Measurements from ENCODE around the gene RND1. TPM values are rescaled to one million over a fixed set of nuclear protein-coding genes. Genes with fewer than 3 reads are reported as not detected.

RND1 gene
- total RNA-seq, 1 donor from 2014 or later = 1.4 TPM

DNA sequence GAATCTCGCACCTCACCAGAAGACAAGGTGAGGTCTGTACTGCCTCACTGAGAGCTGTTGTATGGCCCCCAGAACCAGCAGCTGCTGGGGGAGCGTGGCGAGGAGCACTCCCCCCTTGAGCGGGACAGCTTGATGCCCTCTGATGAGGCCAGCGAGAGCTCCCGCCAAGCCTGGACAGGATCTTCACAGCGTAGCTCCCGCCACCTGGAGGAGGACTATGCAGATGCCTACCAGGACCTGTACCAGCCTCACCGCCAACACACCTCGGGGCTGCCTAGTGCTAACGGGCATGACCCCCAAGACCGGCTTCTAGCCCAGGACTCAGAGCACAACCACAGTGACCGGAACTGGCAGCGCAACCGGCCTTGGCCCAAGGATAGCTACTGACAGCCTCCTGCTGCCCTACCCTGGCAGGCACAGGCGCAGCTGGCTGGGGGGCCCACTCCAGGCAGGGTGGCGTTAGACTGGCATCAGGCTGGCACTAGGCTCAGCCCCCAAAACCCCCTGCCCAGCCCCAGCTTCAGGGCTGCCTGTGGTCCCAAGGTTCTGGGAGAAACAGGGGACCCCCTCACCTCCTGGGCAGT lies 38.1 kb downstream of the RND1 start:
- no peak for DNase-seq (ENCODE audit: low read depth, low spot score)

DNA sequence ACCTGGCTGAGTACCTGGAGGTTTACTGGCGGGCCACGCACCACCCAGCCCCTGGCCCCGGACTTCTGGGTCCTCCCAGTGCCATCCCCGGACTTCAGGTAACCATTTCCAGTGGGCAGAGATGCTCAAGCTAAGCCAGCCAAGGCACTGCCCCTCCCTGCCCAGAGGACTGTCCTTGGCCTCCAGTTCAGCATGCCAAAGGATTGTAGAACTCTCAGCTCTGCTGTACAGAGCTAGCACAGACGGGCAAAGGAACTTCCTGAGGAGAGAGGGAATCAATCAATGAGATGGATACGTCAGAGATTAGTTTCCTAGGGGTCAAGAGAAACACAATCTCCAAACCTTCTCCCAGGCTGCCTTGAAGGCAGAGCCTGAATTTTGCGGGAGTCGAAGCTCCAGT lies 38.6 kb downstream of the RND1 start:
- no peak for DNase-seq (ENCODE audit: low read depth, low spot score)

DNA sequence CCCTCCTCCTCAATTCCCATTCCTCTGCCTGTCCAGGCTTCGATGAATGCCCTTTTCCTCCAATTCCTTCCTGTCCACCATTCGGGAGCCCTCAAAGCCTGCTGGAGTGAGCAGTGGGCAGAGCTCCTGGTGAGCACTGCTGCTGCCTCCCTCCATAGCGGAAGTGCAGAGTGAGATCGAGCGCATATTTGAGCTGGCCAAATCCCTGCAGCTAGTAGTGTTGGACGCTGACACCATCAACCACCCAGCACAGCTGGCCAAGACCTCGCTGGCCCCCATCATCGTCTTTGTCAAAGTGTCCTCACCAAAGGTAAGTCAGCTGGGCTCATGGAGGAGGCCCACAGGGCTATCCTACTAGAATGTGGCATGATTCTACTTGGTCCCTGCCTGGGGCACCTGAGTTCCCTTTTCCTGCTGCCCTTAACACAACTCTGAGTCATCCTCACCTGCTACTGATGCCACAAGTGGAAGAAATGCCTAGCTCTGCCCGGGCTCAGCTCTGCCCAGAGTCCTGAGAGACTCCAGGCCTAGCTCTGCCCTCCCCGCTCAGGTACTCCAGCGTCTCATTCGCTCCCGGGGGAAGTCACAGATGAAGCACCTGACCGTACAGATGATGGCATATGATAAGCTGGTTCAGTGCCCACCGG lies 39.3 kb downstream of the RND1 start:
- DNase-seq (ENCODE audit: low read depth, low spot score) = no peak

DNA sequence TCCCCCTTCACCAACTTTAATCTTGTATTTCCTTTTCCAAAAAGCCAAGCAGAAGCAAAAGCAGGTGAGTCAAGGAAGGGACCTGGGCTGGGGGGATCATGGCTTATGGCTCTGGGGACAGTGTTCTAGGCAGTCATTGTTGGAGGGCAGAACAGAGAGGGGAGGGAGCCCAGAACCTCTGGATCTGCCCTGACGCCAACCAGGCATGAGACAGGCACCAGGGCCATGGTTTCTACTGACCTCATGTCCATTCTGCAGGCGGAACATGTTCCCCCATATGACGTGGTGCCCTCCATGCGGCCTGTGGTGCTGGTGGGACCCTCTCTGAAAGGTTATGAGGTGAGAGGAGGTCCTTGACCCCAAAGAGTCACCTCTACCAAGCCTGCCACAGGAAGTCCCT lies 40.8 kb downstream of the RND1 start:
- no peak for DNase-seq (ENCODE audit: low read depth, low spot score)

DNA sequence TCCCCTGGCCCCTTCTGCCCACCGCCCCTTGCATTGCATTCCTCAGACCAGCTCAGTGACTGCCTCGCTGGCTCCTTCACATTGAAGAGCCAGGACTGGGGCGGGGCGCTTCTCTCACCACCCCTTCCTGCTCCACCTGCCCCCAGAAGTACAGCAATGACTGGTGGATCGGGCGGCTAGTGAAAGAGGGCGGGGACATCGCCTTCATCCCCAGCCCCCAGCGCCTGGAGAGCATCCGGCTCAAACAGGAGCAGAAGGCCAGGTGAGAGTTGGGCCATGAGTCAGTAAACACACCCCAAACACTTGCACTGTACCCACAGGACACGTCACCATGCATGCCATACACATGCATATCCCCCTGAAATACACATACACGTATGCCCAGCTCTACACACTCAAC lies 41.6 kb downstream of the RND1 start:
- no peak for DNase-seq (ENCODE audit: low read depth, low spot score)

DNA sequence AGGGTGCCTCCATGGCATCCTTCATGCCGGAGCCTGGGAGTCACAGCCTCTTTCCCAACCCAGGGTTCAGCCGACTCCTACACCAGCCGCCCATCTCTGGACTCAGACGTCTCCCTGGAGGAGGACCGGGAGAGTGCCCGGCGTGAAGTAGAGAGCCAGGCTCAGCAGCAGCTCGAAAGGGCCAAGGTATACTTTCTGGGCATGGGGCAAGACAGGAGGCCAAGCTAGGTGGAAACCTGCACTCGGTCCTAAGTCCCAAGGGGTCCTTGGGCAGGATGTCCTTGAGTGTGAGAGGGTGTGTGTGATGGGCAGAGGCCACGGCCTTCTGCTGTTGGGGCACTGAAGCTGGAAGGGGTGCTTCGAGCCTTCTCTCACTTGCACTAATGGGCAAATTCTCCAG lies 42.4 kb downstream of the RND1 start:
- no peak for DNase-seq (ENCODE audit: low read depth, low spot score)

DNA sequence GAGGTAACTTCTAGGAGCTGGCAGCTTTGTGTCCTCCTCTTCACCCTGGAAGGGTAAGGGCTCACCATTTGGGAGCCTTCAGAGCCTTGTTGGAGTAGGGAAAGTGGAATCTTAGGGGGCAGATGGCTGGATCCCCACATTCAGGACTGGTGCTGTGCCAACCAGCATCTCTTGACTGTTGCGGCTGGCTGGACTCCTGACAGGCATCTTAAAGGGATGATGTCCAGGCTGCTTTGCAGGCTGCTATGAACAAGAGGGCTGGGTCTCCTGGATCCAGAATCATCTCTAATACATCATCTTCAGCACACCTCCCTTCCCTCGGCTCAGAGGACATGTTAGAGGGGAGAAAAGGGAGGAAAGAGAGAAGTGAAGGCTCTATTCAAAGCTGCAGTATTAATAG lies 43.0 kb downstream of the RND1 start:
- DNase-seq (ENCODE audit: low read depth, low spot score) = no peak

DNA sequence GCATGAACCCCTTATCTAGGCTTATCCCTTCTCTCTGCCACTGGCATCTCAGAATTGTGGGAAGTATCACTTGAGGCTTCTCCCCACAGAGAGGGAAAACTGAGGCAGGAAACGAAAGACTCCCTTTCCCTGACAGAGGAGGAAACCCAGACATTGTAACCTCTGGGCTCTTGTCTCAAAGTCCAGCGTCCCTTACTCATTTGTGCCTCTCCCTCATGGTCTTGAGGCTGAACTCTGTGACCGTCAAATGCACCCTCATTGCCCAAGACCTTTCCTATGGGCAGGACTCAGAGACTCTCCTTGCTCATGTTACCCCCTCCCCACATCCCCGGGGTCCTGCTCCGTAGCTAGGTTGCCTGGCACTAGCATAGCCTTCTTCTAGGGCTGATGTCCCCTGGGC lies 43.5 kb downstream of the RND1 start:
- no peak for DNase-seq (ENCODE audit: low read depth, low spot score)

DNA sequence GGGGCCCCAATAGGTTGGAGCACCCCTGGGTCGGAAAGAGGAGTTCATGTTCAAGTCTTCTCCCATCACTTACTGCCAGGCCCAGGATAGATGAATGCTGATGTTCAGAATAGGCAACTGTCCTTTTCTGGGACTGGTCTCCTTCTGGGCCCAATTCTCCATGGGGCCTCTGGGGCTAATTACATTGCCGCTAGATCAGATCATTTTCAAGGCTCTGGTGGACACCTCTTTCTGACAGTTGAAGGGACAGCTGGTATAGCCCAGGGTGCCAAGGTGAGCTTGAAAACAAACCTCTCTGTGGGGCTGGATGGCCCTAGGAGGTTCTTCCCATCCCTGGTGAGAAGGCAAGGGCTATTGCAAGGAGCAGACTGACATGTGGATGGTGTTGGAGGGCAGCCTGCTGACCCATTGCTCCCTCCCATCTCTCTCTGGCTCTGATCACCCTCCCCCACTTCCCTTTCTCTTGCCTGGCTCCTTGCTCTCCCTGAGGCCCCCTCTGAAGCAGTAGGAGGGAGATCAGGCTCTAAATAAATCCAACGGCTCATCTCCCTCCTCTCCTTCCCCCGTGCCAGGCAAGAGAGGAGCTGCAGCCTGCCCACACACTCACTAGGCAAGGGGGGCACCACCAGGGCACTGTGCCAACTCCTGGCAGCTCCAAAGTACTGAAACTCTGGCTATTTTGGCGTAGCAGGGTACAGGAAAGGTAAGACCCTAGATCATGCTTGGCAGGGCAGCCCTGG lies 45.5 kb downstream of the RND1 start:
- no peak for DNase-seq (ENCODE audit: low read depth, low spot score)

DNA sequence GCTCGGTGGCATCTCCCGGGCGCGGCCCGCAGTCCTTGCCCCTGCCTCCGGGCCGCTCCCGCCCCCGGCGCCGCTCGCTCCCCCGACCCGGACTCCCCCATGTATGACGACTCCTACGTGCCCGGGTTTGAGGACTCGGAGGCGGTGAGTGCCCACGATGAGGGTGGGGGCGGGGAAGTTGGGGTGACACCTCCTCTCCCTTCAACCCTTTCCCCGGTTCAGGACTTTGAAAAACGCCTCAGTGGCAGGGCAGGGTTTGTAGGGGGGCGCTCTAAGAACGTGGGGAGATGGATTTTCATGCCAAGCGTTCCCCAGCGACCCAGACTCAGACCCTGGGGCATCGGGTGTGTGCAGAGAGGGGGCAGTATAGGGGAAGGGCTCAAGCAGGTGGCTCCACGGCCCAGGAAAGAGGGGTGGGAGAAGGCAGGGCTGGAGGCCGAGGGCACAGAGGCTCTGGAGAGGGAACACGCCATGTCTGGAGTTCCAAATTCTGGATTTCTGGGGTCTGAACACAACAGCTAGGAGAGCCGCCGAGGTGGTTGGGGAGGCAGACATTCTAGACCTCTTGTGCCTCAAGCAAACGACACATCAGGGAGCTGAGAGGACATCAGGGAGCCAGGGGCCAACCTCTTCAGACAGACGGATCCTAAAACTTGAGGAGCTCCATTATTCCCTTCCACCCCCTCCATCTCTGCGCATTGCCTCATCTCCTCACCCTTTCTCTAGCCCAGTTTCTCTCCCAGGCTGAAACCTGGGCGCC lies 46.7 kb downstream of the RND1 start:
- DNase-seq (ENCODE audit: low read depth, low spot score) = no peak

DNA sequence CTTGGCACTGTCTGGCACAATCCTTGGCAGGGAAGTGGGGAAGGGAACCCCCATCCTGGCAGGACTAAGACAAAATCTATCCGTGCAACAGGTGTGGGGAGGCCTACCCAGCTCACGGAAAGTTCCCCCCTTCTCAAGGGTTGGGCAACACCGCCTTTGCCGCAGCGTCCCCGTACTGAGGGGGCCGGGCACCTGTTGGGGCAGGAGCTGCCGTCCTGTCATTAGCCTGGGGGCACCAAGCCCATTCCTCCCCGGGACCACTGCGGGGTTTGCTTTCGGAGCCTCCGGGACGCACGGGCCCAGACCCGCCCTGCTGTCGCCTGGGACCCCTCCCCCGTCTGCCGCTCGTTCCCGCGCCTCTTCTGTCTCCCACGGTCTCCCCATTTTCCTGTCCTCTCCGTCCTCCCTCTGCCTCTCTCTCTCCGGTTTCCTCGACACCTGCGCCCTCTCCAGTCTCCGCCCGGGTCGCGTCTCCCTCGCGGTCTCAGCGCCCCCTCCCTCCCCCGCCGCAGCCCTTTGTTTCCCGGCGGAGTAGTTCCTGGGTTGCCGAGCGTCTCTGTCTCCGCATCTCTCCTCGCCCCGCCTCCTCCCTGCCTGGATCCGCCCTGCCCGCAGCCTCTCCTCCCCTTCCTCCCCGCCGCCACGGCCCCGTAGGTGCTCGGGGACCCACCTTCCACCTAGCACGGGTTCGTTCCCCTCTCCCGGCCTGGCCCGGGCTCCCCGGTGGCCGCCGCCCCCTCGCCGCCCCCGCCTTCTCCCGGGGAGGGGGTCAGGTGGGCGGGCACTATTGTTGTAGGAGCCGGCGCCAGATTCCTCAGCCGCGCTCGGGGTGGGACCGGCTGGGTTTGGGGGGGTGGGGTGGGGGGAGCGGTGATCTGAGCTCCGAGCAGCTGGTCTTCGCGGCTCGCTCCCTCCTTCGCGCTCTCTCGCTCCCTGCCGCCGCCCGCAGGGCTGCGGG lies 47.5 kb downstream of the RND1 start, which contains the start of gene CACNB3:
CACNB3 (plus strand) TSS at position 624 of the 958 bp plus-strand sequence. CDS start 434 bp downstream, outside the sequence.
- no peak for DNase-seq (ENCODE audit: low read depth, low spot score)

DNA sequence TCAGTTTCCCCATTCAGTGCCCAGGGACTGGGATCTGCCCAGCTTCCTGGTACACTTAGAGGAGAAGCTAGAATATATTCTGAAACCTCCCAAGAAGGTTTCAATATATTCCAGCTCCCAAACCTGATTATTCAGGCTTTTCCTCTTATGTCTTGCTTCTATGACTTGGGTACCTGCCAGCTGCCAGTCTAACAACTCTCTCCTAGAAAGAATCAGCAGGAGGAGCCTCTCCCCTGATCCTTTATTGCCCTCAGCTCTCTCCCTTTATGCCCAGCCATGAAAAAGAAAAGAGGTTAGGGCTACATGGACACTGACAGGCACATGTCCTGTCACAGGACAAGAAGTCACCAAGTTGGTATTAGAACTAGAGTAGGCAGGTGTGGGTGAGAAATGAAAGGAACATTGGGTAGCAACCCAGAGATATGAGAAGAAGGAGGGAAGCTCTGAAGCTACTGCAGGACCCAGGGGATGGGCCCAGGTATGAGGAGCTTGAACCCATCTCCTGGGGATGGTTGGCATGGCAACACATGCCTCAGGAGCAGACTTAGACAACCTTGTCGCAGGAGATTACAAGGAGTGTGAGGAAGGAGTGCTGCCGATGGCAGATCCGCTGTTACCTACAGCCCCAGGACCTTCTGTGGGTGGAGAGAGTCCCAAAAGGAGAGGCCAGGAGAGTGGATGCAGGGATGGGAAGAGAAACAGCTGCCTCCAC lies 49.4 kb downstream of the RND1 start:
- no peak for DNase-seq (ENCODE audit: low read depth, low spot score)

DNA sequence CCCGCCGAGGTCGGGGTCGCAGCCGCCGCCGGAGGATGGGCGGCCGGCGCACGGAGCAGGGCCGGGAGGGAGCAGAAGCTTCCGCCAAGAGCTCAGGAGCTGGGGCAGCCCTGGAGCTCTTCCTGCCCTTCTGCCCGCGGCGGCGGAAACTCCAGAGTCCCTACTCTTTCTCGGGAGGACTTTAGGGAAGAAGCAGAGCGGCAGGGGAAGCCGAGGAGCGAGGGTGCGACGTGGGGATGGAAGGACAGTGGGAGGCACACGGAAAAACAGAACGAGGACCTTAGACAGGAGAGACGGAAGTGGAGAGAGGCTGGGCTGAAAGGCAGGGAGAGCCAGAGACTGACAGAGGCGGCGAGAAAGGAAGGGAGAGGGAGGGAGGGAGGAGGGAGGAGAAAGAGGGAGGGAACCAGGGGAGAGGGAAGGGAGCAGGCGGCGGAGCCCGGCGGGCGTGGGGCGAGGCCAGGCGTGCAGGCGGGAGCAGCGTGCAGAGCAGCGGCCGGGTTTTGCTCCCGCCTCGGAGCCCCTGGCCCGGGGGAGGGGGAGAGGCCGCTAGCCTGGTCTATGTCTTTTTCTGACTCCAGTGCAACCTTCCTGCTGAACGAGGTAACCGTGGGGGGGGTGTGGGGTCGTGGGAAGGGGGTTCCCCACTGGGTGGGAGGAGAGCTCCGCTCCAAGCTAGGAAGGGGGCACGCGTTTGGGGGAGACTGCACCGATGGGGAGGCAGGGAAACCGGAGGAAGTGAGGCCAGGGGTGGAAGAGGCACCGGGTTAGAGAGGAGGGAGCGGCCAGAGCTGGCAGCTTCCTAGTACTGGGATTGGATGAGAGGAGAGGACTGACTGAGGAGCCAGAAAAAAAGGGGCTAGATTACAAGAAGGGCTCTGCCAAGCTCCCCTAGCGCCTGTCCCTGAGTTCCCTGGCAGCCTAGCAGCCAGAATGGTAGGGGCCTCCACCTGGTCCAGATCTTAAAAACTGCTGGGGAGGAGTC lies 50.3 kb downstream of the RND1 start:
- peak; percentile 30 for DNase-seq (ENCODE audit: low read depth, low spot score)

DNA sequence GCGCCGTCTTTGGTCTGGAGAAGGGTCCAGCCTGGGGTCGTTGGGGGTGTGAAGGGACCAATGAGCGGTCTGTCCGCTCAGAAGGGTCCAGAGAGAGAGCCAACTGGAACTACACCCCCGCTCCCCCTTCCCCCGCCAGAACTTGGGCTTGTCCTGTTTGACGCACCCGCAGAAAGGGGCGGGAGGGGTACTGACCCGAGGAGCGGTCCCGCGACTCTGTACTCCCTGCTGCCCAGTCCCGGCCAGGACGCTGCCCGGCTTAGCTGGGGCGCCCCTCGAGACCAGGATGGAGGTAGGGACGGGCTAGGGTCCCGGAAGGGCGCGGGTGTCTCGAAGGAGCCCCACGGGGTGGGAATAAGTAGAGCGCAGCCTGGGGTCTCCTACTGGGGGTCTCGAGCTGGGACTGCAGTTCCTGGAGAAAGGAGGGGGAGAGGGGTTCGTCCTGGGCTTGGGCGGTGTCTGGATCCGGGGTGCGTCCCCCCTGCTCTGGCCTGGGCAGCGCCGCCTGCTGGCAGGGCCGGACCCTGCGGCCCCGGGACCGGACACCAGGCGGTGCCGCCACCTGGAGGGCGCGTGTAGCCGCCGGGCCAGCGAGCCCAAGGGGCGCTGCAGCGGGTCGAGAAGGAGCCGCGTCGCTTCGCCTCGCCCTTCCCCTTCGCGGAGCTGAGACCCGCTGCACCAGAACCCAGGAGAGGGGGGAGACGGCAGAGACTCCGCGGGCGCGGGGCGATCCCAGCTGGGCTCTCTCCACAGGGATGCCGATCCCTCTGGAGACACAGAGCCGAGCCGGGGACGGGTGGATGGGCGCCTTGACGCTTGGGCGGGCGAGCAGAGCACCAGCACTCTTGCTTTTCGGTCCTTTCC lies 51.2 kb downstream of the RND1 start:
- DNase-seq (ENCODE audit: low read depth, low spot score) = peak; percentile 27

DNA sequence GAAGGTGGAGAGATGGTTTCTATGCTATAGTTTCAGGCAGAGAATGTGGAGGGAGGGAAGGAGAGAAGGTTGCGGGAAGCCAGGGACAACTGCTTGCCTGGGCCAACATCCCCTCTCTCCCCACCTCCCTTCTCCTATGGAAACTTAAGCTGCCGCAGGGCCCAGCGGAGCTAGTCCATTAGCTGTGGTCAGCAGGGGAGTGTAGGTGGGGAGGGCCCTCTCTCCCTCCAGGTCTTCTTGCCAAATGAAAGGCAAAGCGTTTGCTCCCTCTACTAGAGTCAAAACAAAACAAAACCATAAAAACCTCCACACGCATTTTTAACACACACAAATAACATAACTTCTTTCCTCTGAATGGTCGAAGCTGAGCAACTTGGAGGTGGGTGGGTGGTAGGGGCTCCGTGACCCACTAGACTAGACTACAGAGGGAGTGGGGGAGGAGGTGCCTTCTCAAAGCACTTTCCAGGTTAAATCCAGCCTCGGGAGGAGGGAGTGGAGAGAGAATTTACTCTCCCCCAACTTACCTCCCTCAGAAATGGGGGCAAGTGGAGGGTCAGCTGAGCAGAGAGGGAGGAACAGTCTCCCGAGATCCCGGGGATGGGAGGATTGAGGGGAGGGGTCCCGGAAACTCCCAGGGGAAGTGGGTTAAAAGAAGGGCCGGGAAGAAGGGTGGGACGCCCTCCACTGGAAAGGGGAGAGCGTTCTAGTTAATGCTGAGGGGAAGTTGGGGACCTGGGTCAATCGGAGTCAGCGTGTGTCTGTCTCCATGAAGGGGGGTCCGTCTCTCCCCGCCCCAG lies 52.0 kb downstream of the RND1 start:
- DNase-seq (ENCODE audit: low read depth, low spot score) = no peak

DNA sequence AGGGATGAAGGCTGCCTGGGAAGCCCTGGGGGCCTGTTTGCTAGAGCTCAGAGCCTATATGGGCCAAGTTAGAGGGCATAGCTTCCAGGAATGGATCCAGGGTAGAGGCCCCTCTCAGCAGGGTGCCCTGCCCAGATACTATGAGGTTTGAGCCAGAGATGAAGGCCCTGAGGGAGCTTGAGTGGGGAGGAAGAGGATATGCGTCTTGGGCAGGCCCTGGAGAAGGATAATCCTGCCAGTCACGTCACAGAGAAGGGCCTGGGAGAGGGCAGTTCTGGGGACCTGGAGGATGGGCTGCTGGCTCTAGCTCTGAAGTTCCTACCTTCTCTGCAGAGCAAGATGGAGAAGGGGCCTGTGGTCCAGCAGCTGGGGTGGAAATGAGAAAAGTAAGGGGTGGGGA lies 53.3 kb downstream of the RND1 start:
- no peak for DNase-seq (ENCODE audit: low read depth, low spot score)

DNA sequence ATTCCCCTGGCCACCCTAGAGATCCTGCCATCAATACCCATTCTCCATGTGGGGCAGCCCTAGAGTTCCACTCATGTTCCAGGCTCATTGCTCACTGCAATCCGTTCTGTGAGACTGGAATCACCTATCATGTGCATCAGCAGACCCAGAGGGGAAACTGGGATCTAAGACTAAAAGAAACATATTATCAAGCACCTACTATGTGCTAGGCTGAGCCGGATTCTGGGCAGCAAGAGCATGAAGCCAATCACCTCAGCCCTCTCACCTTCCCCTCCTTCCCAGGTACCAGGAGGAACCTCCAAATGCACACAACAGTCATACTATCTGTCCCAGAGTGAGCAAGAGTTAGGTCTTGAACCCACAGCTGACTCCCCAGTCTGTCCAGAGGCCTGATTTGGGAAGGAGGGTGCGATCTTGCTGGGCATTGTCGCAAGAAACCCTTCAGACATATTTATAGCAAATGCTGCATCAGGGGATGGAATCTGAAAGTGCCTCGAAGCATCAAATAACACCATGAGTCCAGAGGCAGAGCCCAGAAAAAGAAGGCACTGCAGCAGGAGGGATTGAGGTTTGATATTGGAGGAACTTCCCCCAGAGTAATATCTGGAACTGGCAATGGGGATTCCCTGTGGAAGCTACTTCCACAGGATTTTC lies 54.1 kb downstream of the RND1 start:
- no peak for DNase-seq (ENCODE audit: low read depth, low spot score)

Measured in pulmonary artery endothelial cell (primary cell).